Endothelial cell of hepatic sinusoid (primary cell): Measurements from ENCODE around the gene TNFRSF8.

Experiments
- in situ Hi-C: cut with HindIII; loops from 2 replicates; pipeline ENCODE4 v1.10.0; 2017; ENCODE audit warnings: low sequenced_read_pairs

Gene TNFRSF8

DNA sequence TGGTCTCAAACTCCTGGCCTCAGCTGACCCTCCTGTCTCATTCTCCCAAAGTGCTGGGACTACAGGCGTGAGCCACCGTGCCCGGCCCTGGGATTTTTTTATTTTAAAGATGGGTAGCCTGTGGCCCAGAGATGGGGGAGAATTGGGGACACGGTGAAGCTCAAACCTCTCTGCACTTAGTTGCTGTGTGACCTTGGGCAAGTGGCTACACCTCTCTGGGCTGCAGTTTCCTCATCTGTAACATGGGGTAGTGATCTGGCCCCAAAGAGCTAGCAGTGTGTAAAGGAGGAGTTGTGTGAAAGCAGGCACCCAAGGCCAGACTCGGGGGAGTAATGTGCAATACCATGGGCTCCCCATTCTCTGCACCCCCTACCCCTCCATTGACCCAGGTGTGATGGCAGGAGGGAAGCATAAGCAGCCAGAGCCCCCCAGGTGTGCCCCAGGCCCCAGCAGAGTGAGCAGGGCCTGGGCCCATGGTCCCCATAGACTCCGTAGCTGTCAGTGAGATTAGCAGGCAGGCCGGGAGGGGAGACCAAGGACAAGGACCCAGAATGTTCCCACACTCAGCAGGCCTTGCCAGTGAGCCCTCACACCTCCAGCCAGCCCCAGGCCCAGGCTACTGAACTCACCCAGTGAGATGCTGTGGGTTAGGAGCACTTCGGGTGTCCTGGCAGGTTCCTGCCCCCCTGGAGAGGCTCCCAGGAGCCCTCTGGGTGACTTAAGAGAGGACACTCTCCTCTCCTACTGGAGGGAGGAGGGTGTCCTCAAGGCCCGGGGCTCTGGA is 17.9 kb downstream of the TNFRSF8 start:
- in situ Hi-C loops = no loop called here

DNA sequence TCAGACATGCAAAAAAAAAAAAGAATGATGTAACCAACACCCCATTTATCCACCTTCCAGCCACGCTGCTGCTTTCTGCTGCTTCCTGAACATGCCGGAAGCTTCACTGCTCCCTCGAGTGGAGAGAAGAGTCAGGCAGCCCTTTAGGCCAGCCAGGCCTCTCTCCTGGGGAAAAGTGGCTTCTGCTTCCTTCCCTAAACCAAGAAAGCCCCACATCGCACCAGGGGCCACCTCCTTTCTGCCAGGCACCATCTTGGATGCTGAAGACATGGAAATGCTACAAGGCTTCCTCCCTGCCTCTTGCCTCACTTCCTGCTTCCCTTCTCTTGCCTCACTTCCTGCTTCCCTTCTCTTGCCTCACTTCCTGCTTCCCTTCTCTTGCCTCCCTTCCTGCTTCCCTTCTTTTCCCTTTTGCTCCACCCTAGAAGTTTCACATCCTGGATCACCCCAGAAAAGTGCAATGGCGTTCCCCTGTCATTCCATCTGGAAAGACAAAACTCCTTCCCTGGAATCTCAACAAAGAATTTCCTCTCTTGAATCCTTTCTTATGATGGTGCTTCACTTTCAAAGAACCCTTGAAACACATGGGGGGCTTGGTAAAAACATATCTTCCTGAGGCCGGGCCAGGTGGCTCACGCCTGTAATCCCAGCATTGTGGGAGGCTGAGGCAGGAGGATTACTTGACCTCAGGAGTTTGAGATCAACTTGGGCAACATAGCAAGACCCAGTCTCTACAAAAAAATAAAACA is 18.7 kb downstream of the TNFRSF8 start:
- in situ Hi-C loops = no loop called here

DNA sequence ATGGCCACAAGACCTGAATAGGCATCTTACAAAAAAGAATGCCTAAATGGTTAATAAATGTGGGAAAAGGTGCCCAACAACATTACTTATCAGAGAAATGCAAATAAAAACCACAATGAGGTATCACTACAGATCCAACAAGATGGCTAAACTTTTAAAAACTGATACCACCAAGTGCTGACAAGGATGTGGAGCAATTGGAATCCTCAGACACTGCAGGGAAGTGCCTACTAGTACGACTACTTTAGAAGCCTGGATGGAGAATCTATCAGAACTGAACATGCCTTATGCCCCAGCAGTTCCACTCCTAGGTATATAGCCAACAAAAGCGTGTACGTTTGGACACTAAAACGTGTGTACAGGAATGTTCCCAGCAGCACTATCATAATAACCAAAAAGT is 19.9 kb downstream of the TNFRSF8 start:
- in situ Hi-C loops = no loop called here

DNA sequence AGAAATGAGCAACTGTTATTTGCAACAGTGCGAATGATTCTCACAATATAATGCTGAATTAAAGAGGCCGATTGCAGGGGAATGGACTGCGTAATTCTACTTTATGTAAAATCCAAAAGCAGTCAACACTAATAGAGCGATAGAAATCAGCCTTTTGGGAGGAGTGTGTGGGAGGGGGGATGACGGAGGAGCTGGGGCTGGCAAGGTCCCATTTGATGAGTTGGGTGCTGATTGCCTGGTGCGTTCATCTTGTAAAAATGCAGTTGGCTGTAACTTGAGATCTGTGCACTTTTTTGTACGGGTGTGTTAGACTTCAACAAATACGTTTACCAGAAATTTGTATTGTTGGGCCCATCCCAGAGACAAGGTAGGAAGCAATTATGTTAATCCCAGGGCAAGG is 20.7 kb downstream of the TNFRSF8 start:
- in situ Hi-C loops = no loop called here

DNA sequence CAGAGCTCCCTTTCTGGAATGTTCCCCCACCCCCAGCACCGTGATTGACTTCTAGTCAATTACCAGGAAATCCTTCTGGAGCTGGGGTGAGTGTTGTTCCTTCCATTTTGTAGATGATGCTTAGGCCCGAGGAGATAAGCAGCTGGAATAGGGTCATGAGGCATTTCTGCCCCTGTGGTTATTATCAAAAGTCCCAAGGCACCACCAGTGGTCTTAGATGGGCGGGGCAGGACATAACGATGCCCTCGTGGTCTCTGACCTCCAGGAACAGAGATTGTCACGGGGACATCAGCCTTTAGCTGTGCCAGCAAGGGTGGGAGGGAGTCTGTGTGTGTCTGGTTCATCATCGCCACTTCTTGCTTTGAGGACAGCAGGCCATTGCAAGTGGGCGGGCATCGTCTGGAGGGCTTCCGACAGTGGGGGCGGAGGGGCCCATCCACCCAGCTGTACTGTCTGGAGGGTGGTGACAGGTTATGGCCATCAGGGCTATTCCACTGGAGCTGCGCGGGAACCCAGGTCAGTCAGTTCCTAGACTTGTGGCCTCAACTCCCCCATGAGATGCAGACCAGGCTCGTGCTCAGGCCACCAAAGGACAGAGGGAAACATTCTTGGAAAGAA is 22.6 kb downstream of the TNFRSF8 start:
- in situ Hi-C loops = no loop called here

DNA sequence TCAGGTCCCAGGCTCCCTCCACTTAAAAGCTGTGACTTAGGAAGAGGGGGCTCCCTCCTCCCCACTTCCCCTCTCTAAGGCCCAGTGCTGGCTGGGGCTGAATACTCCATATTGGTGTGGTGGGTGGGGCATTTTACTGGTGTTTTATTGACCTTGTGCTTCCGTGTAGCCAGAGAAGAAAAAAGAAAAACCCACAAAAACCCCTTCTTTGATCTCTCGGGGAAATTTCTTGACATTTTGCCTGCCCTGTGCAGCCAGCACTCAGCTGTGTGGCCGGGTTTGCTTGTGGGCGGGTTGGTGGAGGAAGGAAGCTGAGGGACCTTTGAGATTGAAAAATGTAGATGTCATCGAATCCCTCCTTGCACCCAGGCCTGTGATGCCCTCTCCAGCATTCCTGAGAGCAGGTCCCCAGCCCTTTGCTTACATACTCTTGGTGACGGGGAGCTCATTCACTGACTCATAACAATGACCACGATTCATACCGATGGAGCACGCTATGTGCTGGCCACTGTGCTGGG is 24.8 kb downstream of the TNFRSF8 start:
- in situ Hi-C loops = no loop called here

DNA sequence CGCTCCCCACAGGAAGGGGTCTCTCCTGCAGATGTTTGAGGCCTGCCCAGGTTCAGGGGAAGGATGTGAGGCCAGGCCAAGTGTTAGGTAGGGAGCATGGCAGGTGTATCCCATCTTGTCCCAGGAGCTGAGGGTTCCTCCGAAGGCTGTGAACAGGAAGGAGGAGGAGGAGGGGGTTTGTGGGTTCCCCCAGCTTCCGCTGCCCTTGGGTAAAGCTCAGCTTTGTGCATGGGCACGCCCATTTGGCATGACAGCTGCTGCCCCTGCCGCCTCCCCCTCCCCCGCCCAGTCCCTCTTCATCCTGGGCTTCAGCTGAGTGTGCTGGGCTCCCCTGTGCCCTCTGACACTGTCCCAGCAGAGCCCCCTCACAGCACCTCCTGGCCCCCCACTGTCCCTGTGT is 25.5 kb downstream of the TNFRSF8 start:
- in situ Hi-C loops = no loop called here

DNA sequence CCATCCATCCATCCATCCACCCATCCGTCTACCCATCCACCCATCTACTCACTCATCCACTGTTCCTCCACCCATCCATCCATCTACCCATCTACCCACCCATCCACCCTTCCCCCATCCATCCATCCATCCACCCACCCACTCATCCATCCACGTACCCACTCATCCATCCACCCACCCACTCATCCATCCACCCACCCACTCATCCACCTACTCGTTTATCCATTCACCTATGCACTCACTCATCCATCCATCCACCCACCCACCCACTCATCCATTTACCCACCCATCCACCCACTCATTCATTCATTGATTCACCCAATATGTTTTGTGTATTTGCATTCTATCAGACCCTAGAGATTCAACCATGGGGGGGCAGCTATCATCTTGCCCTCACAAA is 27.2 kb downstream of the TNFRSF8 start:
- in situ Hi-C loops = no loop called here

DNA sequence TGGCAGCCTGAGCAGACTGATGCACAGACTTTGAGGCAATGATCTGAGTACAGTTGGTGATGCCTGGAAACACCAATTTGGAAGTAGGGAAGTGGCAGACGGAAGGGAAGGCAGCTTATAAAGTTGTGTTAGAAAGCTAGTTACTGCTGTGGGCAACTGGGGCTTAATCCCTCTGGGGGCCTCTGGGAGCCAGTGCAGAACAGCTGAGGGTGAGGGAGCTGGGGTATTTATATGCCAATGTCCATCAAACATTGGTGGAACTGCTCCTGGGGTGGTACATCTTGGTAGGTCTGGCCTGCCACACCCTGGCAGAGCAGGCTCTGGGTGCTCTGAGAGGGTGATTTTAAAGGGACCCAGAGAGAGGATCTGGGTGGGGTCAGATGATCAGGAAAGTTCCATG is 28.1 kb downstream of the TNFRSF8 start:
- in situ Hi-C loops = no loop called here

DNA sequence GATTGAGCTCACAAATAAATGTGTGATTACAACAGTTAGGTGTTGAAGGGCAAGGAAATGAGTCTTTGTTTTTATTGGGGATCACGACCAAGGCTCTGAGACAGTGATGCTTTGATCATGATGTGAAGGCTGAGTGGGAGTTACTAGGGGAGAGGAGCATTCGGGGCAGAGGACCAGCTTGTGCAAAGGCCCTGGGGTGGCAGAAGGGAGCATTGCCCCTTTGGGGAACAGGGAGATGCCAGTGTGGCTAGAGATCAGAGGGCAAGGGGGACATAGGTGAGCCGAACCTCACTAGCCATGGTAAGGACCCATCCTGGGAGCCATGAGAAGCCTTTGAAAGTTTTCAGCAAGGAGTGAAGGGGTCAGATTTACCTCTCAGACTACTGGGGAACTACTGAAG is 31.1 kb downstream of the TNFRSF8 start:
- in situ Hi-C loops = no loop called here

DNA sequence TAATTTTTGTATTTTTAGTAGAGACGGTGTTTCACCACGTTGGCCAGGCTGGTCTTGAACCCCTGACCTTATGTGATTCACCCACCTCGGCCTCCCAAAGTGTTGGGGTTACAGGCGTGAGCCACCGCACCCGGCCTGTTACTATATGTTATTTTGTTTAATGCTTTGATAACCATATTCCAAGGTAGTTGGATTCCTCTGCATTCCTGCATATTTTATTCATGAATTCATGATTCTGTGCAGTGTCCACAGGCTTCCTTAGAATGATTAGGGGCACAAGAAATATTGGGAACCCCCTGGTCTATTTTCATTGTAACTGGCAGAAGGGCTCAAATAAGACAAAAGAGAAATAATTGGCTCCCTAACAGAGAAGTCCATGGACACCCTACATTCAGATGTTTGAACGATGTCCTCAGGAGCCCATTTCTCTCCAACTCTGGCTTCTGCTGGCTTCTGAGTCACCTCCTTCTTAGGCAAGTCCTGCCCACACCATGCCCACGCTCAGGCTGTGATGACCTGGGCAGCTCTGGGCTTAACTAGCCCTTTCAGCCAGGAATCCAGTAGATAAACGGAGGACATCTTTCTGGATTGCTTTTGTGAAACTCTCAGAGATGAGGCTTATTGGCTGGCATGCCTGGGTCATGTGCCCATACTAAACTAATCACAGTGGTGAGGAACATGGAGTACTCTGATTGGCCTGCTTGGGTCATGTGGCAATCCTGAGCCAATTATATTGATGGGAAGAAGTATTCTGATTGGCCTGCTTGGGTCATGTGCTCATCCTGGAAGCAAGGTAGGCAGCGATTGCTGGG is 32.6 kb downstream of the TNFRSF8 start:
- in situ Hi-C loops = no loop called here

DNA sequence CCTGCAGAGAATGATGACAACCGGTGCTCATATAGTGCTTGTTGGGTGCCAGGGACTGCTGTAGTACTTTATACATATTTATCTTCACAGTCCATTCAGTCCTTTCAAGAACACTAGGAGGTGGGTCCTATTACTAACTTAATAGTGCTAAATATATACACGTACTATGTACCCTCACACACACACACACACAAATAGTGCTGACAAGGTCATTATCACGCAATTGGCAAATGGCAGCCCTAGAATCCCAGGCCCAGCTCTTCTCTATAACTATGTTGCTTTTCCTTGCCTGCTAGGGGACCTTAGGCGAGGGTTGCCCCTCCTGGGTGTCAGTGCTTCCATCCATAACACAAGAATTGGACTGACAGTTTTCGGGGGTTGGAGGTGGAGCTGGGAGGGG is 33.5 kb downstream of the TNFRSF8 start:
- in situ Hi-C loops = no loop called here

DNA sequence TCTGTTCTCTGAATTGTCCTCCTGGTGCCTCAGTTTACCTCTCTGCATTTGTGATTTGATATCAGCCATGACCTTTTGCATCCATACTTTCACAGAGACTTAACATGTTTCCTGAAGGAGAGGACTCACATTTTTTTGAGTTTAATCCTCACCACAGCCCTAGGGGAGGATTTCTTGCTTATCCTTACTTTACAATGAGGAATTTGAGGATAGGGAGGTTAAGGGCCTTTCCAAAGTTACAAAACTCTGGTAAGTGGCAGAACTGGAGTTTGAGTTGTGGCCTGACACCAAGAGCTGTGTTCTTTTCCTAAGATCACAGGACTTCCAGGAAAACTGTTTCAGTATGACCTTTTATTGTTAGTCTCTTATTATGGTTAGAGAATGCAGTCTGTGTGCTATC is 34.2 kb downstream of the TNFRSF8 start:
- in situ Hi-C loops = no loop called here

DNA sequence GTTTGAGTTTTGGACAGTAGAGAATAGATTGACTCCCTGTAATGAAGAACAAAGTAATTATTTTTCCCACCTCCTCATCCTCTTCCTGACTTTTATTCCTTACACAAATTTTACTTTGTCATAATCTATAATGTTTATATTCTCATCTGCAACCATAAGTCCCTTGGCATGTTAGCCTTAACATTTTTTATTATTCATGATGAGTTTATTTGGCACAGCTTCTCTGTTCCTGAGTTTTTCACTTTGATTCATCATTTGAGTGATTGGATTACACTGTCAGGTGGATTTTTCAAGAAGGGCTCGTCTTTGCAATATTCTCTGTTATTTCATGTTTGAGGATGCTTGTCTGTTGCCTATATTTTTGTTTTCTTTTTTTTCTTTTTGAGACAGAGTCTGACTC is 35.7 kb downstream of the TNFRSF8 start:
- in situ Hi-C loops = no loop called here

DNA sequence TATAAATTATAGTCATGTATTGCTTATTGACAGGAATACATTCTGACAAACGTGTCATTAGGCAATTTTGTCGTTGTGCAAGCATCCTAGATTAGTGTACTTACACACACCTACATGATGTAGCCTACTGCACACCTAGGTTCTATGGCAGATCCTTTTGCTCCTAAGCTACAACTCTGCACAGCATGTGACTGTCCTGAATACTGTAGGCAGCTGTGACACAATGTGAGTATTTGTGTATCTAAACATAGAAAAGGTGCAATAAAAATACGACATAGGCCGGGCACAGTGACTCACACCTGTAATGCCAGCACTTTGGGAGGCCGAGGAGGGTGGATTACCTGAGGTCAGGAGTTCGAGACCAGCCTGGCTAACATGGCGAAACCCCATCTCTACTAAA is 36.5 kb downstream of the TNFRSF8 start:
- in situ Hi-C loops = loop anchor here (25.0 kb wide), 1 partner anchor 538 kb away; the partner anchor contains the start of gene AADACL4

DNA sequence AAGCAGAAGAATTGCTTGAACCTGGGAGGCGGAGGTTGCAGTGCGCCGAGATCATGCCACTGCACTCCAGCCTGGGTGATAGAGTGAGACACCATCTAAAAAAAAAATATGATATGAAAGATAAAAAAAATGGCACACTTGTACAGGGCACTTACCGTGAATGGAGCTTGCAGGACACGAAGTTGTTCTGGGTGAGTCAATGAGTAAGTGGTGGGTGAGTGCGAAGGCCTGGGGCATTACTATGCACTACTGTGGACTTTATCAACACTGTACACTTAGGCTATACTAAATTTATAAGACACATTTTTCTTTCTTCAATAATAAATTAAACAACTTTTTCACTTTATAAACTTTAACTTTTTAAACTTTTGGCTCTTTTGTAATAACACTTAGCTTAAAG is 37.0 kb downstream of the TNFRSF8 start:
- in situ Hi-C loops = loop anchor here (25.0 kb wide), 1 partner anchor 537 kb away; the partner anchor contains the start of gene AADACL4

DNA sequence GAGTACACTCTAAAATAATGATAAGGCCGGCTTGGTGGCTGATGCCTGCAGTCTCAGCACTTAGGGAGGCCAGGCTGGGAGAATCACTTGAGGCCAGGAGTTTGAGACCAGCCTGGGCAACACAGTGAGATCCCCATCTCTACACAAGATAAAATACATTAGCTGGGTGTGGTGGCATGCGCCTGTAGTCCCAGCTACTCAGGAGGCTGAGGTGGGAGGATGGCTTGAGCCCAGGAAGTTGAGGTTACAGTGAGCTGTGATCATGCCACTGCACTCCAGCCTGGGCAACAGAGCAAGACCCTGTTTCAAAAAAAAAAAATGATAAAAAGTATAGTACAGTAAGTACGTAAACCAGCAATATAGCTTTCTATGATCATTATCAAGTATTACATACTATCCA is 38.0 kb downstream of the TNFRSF8 start:
- in situ Hi-C loops = loop anchor here (25.0 kb wide), 1 partner anchor 536 kb away; the partner anchor contains the start of gene AADACL4

DNA sequence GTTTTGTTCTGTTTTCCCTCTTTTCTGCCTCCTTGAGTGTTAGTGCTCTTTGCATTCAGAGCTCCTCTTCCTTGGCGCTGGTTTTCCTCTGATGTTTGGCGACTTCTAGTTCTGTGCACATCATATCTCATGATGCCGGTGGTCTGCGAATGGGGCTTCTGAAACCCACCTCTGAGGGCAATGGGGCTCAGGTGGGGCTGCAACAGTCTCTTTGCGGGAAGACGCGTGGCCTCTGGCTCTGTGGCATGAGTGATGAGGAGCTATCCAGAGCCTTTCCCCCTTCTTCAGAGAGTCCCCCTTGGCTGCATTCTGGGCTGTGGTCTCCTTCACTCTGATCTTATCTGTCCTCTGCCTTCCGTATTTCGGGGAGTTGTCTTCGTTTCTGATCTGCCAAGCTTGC is 39.0 kb downstream of the TNFRSF8 start:
- in situ Hi-C loops = loop anchor here (25.0 kb wide), 1 partner anchor 535 kb away; the partner anchor contains the start of gene AADACL4

DNA sequence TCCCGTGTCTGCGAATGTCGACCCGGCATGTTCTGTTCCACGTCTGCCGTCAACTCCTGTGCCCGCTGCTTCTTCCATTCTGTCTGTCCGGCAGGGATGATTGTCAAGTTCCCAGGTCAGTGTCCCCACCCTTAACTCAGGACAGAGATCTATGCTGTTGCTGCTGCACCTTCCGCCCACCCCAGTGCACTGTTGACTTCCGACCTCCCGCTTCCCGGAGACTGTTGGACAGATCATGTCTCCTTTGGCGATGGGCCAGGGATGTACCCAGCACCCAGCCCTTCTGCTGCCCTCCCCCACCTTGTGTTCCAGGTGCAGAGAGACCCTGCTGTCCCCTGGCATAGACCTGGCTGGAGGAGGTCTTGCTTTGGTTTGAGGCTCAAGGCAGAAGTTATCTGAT is 41.3 kb downstream of the TNFRSF8 start:
- in situ Hi-C loops = loop anchor here (25.0 kb wide), 1 partner anchor 533 kb away; the partner anchor contains the start of gene AADACL4

DNA sequence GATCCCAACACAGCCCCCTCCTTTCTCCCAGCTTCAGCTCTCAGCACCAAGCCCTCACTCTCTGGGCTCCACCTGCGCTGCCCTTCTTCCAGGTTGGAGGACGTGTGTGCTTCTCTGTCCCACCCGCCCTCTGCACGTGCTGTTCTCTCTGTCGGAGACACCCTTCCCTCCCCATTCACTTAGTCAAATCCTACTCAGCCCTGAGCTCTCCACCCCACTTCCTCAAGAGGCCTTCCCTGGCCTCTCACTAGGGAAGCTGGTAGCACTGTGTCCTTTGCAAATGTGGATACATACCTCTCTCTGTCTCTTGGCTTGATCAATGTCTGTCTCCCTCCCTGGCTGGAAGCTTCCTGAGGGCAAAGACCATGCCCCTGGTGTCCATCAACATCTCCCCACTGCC is 43.0 kb downstream of the TNFRSF8 start:
- in situ Hi-C loops = loop anchor here (5.0 to 25.0 kb wide), 2 partner anchors 39 to 531 kb away; partner anchors contain the start of gene AADACL4
